GM21360 (cell line): ENCODE results near the gene OR2A2.

ENCODE experiments used
- ATAC-seq: cut with Tn5 transposase; IDR thresholded peaks from one replicate; pipeline ENCODE4 v1.9.1; 2021; ENCODE audit warnings: mild to moderate bottlenecking, moderate library complexity; ENCODE audit not compliant: unreplicated experiment

The OR2A2 gene

DNA sequence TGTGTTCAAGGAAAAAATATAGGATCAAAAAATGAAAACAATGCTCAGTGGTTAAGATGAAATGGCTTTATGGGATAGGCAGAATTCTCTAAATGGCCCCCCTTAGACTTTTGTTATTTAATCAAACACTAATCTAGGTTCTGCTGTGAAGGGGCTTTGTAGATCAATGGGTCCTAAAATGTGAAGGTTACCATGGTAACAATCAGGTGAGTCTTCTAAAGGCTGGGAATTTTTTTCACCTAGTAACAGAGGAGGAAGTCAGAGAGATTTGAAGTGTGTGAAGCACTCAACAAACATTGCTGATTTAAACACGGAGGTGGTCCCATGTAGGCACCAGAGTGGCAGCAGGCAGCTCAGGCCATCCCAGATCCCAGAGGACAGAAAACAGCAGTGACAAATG, 24.7 kb downstream of the OR2A2 start:
- ATAC-seq: no peak

DNA sequence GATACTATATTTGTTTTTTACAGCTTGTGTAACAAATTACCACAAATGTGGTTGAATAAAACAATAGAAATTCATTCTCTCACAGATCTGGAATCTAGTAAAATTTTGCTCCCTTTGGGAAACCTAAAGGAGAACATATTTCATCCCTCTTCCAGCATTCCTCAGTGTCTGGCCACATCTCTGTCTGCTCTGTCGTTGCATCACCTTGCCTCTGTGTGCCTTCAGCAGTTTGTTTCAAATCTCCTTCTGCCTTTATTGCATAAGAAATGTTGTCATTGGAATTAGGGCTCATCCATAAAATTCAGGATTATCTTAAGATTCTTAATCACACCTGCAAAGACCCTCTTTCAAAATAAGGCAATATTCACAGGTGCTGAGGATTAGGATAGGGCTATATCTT, 28.1 kb downstream of the OR2A2 start:
- no peak for ATAC-seq

DNA sequence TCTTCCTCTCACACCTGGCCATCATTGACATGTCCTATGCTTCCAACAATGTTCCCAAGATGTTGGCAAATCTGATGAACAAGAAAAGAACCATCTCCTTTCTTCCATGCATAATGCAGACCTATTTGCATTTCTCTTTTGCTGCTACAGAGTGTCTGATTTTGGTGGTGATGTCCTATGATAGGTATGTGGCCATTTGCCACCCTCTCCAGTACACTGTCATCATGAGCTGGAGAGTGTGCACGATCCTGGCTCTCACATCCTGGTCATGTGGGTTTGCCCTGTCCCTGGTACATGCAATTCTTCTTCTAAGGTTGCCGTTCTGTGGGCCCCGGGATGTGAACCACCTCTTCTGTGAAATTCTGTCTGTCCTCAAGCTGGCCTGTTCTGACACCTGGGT, 32.8 kb downstream of the OR2A2 start:
- ATAC-seq: no peak

DNA sequence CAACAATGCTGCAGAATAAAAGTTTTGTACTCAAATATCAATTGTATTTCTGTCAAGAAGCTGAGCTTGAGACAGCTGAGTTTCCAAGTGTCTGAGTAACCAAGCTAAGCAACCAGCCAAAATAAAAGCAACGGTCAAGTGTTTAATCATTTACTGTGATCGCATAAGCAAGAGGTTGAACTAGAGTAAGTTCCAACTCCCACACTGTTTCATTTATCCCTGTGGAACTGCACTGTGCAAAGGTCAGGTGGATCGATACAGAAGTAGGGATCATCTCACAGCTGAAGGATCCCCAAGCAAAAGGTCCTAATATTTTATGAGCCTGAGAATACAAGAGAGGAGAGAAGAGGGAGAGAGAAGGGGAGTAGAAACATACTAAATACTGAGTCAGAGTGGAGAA, 35.0 kb downstream of the OR2A2 start:
- no peak for ATAC-seq

DNA sequence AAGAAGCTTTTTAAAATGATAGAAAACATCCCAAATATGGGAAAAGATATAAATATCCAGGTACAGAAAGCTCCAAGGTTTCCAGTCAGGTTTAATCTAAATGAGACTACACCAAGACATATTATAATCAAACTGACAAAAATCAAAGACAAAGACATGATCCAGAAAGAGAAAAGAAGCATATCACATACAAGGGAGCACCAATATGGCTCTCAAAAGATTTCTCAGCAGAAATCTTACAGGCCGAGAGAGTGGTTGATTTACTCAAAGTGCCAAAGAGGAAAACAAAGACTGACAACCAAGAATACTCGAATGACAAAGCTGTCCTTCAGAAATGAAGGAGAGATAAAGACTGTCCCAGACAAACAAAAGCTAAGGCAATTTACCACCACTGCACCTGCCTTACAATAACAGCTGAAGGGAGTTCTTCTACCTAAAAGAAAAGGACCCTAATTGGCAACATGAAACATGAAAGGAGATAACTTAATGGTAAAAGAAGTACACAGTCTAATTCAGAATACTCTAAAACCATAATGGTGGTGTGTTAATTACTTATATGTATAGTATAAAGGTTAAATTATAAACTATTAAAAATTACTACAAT, 38.9 kb downstream of the OR2A2 start:
- no peak for ATAC-seq

DNA sequence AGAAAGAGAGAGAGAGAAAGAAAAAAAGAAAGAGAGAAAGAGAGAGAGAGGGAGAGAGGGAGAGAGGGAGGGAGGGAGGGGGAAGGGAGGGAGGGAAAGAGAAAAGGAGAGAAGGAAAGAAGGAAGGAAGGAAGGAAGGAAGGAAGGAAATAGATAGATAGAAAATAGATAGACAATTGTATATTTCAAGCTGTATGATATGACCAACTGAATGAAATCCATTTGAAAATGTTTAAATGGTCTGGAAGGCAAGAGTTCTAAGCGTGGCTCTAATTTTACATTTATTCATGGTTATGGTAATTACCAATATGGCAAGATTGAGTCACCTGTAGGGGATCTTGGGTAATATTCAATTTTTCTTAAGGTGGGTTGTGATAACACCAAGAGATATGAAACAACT, 49.5 kb downstream of the OR2A2 start:
- no peak for ATAC-seq
